Measurements from ENCODE around the gene SEC24B.

DNA sequence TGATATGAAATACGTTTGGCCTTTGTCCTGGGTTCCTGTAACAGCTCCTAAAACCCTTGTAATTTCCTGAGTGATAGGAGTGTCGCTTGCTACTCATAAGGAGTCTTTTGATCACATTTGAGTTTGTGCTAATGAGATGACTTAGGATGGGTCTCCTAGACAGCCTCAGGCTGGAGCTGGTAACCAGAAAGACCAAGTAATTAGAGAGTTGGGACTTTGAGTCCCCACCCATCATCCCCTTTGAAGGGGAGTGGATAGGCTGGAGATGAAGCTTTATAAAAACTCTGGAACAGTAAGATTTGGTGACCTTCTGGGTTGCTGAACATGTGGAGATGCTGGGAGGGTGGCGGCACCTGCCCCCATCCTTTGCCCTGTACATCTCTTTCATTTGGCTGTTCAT, 2.9 kb downstream of the SEC24B start:
- TF ChIP-seq, protein P1, sequence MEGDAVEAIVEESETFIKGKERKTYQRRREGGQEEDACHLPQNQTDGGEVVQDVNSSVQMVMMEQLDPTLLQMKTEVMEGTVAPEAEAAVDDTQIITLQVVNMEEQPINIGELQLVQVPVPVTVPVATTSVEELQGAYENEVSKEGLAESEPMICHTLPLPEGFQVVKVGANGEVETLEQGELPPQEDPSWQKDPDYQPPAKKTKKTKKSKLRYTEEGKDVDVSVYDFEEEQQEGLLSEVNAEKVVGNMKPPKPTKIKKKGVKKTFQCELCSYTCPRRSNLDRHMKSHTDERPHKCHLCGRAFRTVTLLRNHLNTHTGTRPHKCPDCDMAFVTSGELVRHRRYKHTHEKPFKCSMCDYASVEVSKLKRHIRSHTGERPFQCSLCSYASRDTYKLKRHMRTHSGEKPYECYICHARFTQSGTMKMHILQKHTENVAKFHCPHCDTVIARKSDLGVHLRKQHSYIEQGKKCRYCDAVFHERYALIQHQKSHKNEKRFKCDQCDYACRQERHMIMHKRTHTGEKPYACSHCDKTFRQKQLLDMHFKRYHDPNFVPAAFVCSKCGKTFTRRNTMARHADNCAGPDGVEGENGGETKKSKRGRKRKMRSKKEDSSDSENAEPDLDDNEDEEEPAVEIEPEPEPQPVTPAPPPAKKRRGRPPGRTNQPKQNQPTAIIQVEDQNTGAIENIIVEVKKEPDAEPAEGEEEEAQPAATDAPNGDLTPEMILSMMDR (IDR thresholded peaks at IDR 0.05), result no peak
- TF ChIP-seq POLR2A (IDR thresholded peaks at IDR 0.05), result no peak

Data from adrenal gland (tissue), 5 donors.